Measurements from ENCODE around the gene TSHZ2. TPM values are rescaled to one million over a fixed set of nuclear protein-coding genes. Genes with fewer than 3 reads are reported as not detected.

The TSHZ2 gene
- total RNA-seq, 1 donor from 2014 or later, result 1.6 TPM

- Histone ChIP-seq H3K36me3 (ENCODE audit: control insufficient read depth, insufficient read depth, low read length) (no peaks in the 10 kb centered on the region), H3K27me3 (ENCODE audit: control insufficient read depth, insufficient read depth, low read length) (no peaks in the 10 kb centered on the region), H3K4me3 (ENCODE audit: low read depth, low read length) (no peak overlapping the region)
- FAIRE-seq (no peak), DNase-seq (ENCODE audit: low read depth) (no peak)
- no peak for TF ChIP-seq CTCF (IDR thresholded peaks at IDR 0.05; ENCODE audit: insufficient read depth, low read length, severe bottlenecking)
Observed at GRCh38 chr20:53103124-53103523, 131.0 kb downstream of the TSHZ2 start.

- no peak overlapping the region for H3K4me3 ChIP-seq (ENCODE audit: low read depth, low read length)
- no peak for FAIRE-seq
- no peak for TF ChIP-seq CTCF (IDR thresholded peaks at IDR 0.05; ENCODE audit: insufficient read depth, low read length, severe bottlenecking)
- H3K27me3 ChIP-seq (ENCODE audit: control insufficient read depth, insufficient read depth, low read length), result no peaks in the 10 kb centered on the region
- peak; percentile 10 for DNase-seq (ENCODE audit: low read depth)
- H3K36me3 ChIP-seq (ENCODE audit: control insufficient read depth, insufficient read depth, low read length), result no peaks in the 10 kb centered on the region
Observed at GRCh38 chr20:53104884-53105283, 132.7 kb downstream of the TSHZ2 start.

- FAIRE-seq, result no peak
- no peak for TF ChIP-seq CTCF (IDR thresholded peaks at IDR 0.05; ENCODE audit: insufficient read depth, low read length, severe bottlenecking)
- no peak for DNase-seq (ENCODE audit: low read depth)
- Histone ChIP-seq H3K36me3 (ENCODE audit: control insufficient read depth, insufficient read depth, low read length) (no peaks in the 10 kb centered on the region), H3K4me3 (ENCODE audit: low read depth, low read length) (no peak overlapping the region), H3K27me3 (ENCODE audit: control insufficient read depth, insufficient read depth, low read length) (no peaks in the 10 kb centered on the region)
Observed at GRCh38 chr20:53116733-53117132, 144.6 kb downstream of the TSHZ2 start.

GRCh38 chr20:53122853-53123252, 150.7 kb downstream of the TSHZ2 start:
- H3K27me3 ChIP-seq (ENCODE audit: control insufficient read depth, insufficient read depth, low read length), result no peaks in the 10 kb centered on the region
- FAIRE-seq (no peak), DNase-seq (ENCODE audit: low read depth) (no peak)
- H3K4me3 ChIP-seq (ENCODE audit: low read depth, low read length), result no peak overlapping the region
- no peaks in the 10 kb centered on the region for H3K36me3 ChIP-seq (ENCODE audit: control insufficient read depth, insufficient read depth, low read length)
- no peak for TF ChIP-seq CTCF (IDR thresholded peaks at IDR 0.05; ENCODE audit: insufficient read depth, low read length, severe bottlenecking)

GRCh38 chr20:53124075-53124551, 152.0 kb downstream of the TSHZ2 start:
- no peak for TF ChIP-seq CTCF (IDR thresholded peaks at IDR 0.05; ENCODE audit: insufficient read depth, low read length, severe bottlenecking)
- FAIRE-seq, result no peak
- H3K27me3 ChIP-seq (ENCODE audit: control insufficient read depth, insufficient read depth, low read length), result no peaks in the 10 kb centered on the region
- no peak for DNase-seq (ENCODE audit: low read depth)
- no peaks in the 10 kb centered on the region for H3K36me3 ChIP-seq (ENCODE audit: control insufficient read depth, insufficient read depth, low read length)
- H3K4me3 ChIP-seq (ENCODE audit: low read depth, low read length), result no peak overlapping the region

GRCh38 chr20:53124803-53125202, 152.6 kb downstream of the TSHZ2 start:
- no peak for FAIRE-seq
- Histone ChIP-seq H3K4me3 (ENCODE audit: low read depth, low read length) (no peak overlapping the region), H3K36me3 (ENCODE audit: control insufficient read depth, insufficient read depth, low read length) (no peaks in the 10 kb centered on the region), H3K27me3 (ENCODE audit: control insufficient read depth, insufficient read depth, low read length) (no peaks in the 10 kb centered on the region)
- no peak for TF ChIP-seq CTCF (IDR thresholded peaks at IDR 0.05; ENCODE audit: insufficient read depth, low read length, severe bottlenecking)
- no peak for DNase-seq (ENCODE audit: low read depth)
